A549 (cell line): ENCODE measurements around the gene CCDC120. TPM values are rescaled to one million over a fixed set of nuclear protein-coding genes. Genes with fewer than 3 reads are reported as not detected.

Experiments
- ATAC-seq, 2 experiments: fragments of 200-7000 bp in 1 of 2; fragments of >200 bp in 1 of 2; cut with Nextera tagmentation in 1 of 2; cut with Tn5 transposase in 1 of 2; 3 replicates each; pipeline versions ENCODE4 v1.8.0 to v1.9.1; 2018 to 2020; ENCODE audit warnings: mild to moderate bottlenecking in 1 of 2, moderate library complexity in 1 of 2
- CTCF ChIA-PET: fragments of 300-600 bp; sonication (Branson Sonifier 250); formaldehyde crosslinking; extraction: SDS; loops from one replicate; lab custom pipeline; 2021; ENCODE audit warnings: antibody characterized with exemption, inconsistent platforms; lab: Yijun Ruan, JAX
- POLR2A ChIA-PET: fragments of 350-600 bp; formaldehyde crosslinking; extraction: SDS; loops from one replicate; lab custom pipeline; 2021; ENCODE audit warnings: antibody characterized with exemption, inconsistent platforms; lab: Yijun Ruan, JAX
- DNase-seq, 2 experiments: peaks; one replicate each; pipeline versions ENCODE4 v3.0.0 to v3.0.0-alpha.2; 2011 to 2016; ENCODE audit warnings: low read depth in 1 of 2, low spot score in 1 of 2
- FAIRE-seq: peaks from 2 replicates; lab custom pipeline; 2011; peaks lifted over from hg19 to GRCh38; lab: Jason Lieb, UNC
- H3K27ac ChIP-seq, 2 experiments: fragments of >200 bp; sonication (Bioruptor Twin); formaldehyde crosslinking; 3 replicates each; pipeline ENCODE4 v1.5.1; 2016 to 2017
- H3K4me1 ChIP-seq: fragments of >200 bp; sonication (Bioruptor Twin); formaldehyde crosslinking; 3 replicates; pipeline ENCODE4 v1.6.1; 2016
- H3K4me2 ChIP-seq: fragments of >200 bp; sonication (Bioruptor Twin); formaldehyde crosslinking; 3 replicates; pipeline ENCODE4 v1.6.1; 2016
- H3K4me3 ChIP-seq: fragments of >200 bp; sonication (Bioruptor Twin); formaldehyde crosslinking; 3 replicates; pipeline ENCODE4 v1.5.1; 2016
- H3K9me3 ChIP-seq: fragments of >200 bp; sonication (Bioruptor Twin); formaldehyde crosslinking; 3 replicates; pipeline ENCODE4 v1.6.1; 2016
- CBX2 ChIP-seq: fragments of 200-600 bp; sonication (generic); IDR thresholded peaks from 2 replicates; pipeline ENCODE4 v1.6.1; 2016; ENCODE audit warnings: low read depth, mild to moderate bottlenecking, borderline replicate concordance
- CHD2 ChIP-seq: fragments of 150-350 bp; IDR thresholded peaks from 2 replicates; pipeline ENCODE4 v1.6.1; 2014; ENCODE audit warnings: low read length; ENCODE audit not compliant: partially characterized antibody
- CHD4 ChIP-seq: fragments of 200-600 bp; sonication (generic); IDR thresholded peaks from 2 replicates; pipeline ENCODE4 v1.6.1; 2016; ENCODE audit warnings: antibody characterized with exemption, mild to moderate bottlenecking, borderline replicate concordance
- EHF ChIP-seq: fragments of 250-450 bp; sonication (Bioruptor Pico); IDR thresholded peaks from 2 replicates; pipeline ENCODE4 v1.5.0; 2020; ENCODE audit warnings: mild to moderate bottlenecking
- EP300 ChIP-seq, 2 experiments: fragments of >200 bp; sonication (Bioruptor Twin); formaldehyde crosslinking; IDR thresholded peaks; 2 replicates in 1 of 2; 3 replicates in 1 of 2; pipeline ENCODE4 v1.6.1; 2016 to 2017
- FOSB ChIP-seq: fragments of 250-450 bp; sonication (Bioruptor Pico); IDR thresholded peaks from 2 replicates; pipeline ENCODE4 v1.5.0; 2020; ENCODE audit warnings: mild to moderate bottlenecking, moderate library complexity
- HDAC2 ChIP-seq: fragments of 200-600 bp; sonication (generic); IDR thresholded peaks from 2 replicates; pipeline ENCODE4 v1.6.1; 2016
- HOXA7 ChIP-seq: fragments of 250-450 bp; sonication (Bioruptor Pico); IDR thresholded peaks from 2 replicates; pipeline ENCODE4 v1.5.0; 2020; ENCODE audit warnings: mild to moderate bottlenecking, moderate library complexity
- HOXB13 ChIP-seq: fragments of 250-450 bp; sonication (Bioruptor Pico); IDR thresholded peaks from 2 replicates; pipeline ENCODE4 v1.5.0; 2020; ENCODE audit warnings: low read depth, mild to moderate bottlenecking, moderate library complexity
- JUN ChIP-seq, 2 experiments: fragments of >200 bp; sonication (Bioruptor Twin); formaldehyde crosslinking; IDR thresholded peaks; 2 replicates in 1 of 2; 3 replicates in 1 of 2; pipeline ENCODE4 v1.6.1; 2016 to 2017
- JUNB ChIP-seq: fragments of >200 bp; sonication (Bioruptor Twin); formaldehyde crosslinking; IDR thresholded peaks from 2 replicates; pipeline ENCODE4 v1.6.1; 2016
- KDM1A ChIP-seq: fragments of 200-600 bp; sonication (generic); IDR thresholded peaks from 2 replicates; pipeline ENCODE4 v1.6.1; 2016; ENCODE audit warnings: low read depth, mild to moderate bottlenecking
- MYC ChIP-seq: IDR thresholded peaks from 2 replicates; pipeline ENCODE4 v1.6.1; 2012; ENCODE audit warnings: mild to moderate bottlenecking, inconsistent platforms, low read length, improper control_type of control experiment, borderline replicate concordance
- NFE2L2 ChIP-seq: fragments of 150-350 bp; conservative IDR thresholded peaks from 2 replicates; pipeline ENCODE4 v1.6.1; 2014; ENCODE audit warnings: low read length
- NPAS2 ChIP-seq: fragments of 250-450 bp; sonication (Bioruptor Pico); IDR thresholded peaks from 2 replicates; pipeline ENCODE4 v1.8.0; 2022; ENCODE audit warnings: mild to moderate bottlenecking, moderate library complexity, borderline replicate concordance
- NR3C1 ChIP-seq: fragments of >200 bp; sonication (Bioruptor Twin); formaldehyde crosslinking; IDR thresholded peaks from 3 replicates; pipeline ENCODE4 v1.6.1; 2017
- POLR2AphosphoS2 ChIP-seq: conservative IDR thresholded peaks from 2 replicates; pipeline ENCODE4 v1.6.1; 2012; ENCODE audit warnings: low read length, improper control_type of control experiment, inconsistent platforms
- RARB ChIP-seq: fragments of 250-450 bp; sonication (Bioruptor Pico); IDR thresholded peaks from 2 replicates; pipeline ENCODE4 v1.8.0; 2021; ENCODE audit warnings: mild to moderate bottlenecking, moderate library complexity
- RNF2 ChIP-seq: fragments of 200-600 bp; sonication (generic); IDR thresholded peaks from 2 replicates; pipeline ENCODE4 v1.6.1; 2016; ENCODE audit warnings: low read depth, mild to moderate bottlenecking, antibody characterized with exemption, moderate library complexity, borderline replicate concordance
- TFCP2L1 ChIP-seq: fragments of 250-450 bp; sonication (Bioruptor Pico); IDR thresholded peaks from 2 replicates; pipeline ENCODE4 v1.5.0; 2021; ENCODE audit warnings: mild to moderate bottlenecking
- ZFP36 ChIP-seq: fragments of 450-650 bp; IDR thresholded peaks from 2 replicates; pipeline ENCODE4 v1.6.1; 2014; ENCODE audit warnings: borderline replicate concordance; ENCODE audit not compliant: partially characterized antibody
- ZSCAN20 ChIP-seq: fragments of 250-450 bp; sonication (Bioruptor Pico); IDR thresholded peaks from 2 replicates; pipeline ENCODE4 v1.8.0; 2022; ENCODE audit warnings: mild to moderate bottlenecking, moderate library complexity
- WGBS: methylation state at CpG from one replicate; pipeline ENCODE4 v1.1.6; 2017; ENCODE audit errors: missing lambda C conversion rate; 5-methylcytosine and 5-hydroxymethylcytosine counted together
- polyA plus RNA-seq, 4 experiments: library from polyadenylated mRNA; depleted of rRNA in 3 of 4; stranded (reverse); fragments of >200 nt; fragmentation: RNase III in 1 of 4; extraction: RNeasy Plus Mini Kit Qiagen cat#74134 plus additional on column Dnase treatment in 1 of 4; gene quantifications; 2 replicates in 3 of 4; 3 replicates in 1 of 4; pipeline ENCODE4 v1.2.3, GENCODE V29; 2011 to 2017
- TF ChIP-seq, protein P1 (sequence below): fragments of 450-650 bp; IDR thresholded peaks from 2 replicates; pipeline ENCODE4 v1.6.1; 2014; ENCODE audit warnings: antibody characterized with exemption
- TF ChIP-seq, protein P2 (sequence below): fragments of >200 bp; sonication (Bioruptor Twin); formaldehyde crosslinking; IDR thresholded peaks from 3 replicates; pipeline ENCODE4 v1.6.1; 2016
- TF ChIP-seq, protein P3 (sequence below): IDR thresholded peaks from 2 replicates; pipeline ENCODE4 v1.6.1; 2012
- TF ChIP-seq, protein P4 (sequence below): fragments of 250-450 bp; sonication (Bioruptor Pico); IDR thresholded peaks from 2 replicates; pipeline ENCODE4 v1.5.0; 2020; ENCODE audit warnings: low read depth, mild to moderate bottlenecking, moderate library complexity
- TF ChIP-seq, protein P5 (sequence below): fragments of >200 bp; sonication (Bioruptor Twin); formaldehyde crosslinking; IDR thresholded peaks from 3 replicates; pipeline ENCODE4 v1.5.1; 2016
- TF ChIP-seq, protein P6 (sequence below): fragments of 250-450 bp; sonication (Bioruptor Pico); IDR thresholded peaks from 2 replicates; pipeline ENCODE4 v1.5.0; 2021; ENCODE audit warnings: mild to moderate bottlenecking, moderate library complexity, borderline replicate concordance
- TF ChIP-seq, protein P7 (sequence below): fragments of 200-600 bp; sonication (generic); IDR thresholded peaks from 2 replicates; pipeline ENCODE4 v1.6.1; 2016; ENCODE audit warnings: antibody characterized with exemption, mild to moderate bottlenecking, moderate library complexity

CCDC120 gene
- polyA plus RNA-seq, 2 of the 4 experiments (the other 2 are of a cell fraction): 1.6 to 4.1 TPM

GRCh38 chrX:49063715-49064114 lies 4.9 kb downstream of the CCDC120 start:
- H3K27ac ChIP-seq: no peak overlapping the region
- ATAC-seq (no peak), FAIRE-seq (no peak), DNase-seq (no peak)
- no peaks in the 10 kb centered on the region; the same call in 2 of the 3 replicates for H3K4me1 ChIP-seq
- ChIA-PET POLR2A (no interaction called here), CTCF (no interaction called here)
- H3K4me3 ChIP-seq: no peak overlapping the region
- H3K9me3 ChIP-seq: no peaks in the 10 kb centered on the region
- no peak overlapping the region for H3K4me2 ChIP-seq
- no peak for TF ChIP-seq TFCP2L1 (CRISPR knock-in tag)
- TF ChIP-seq KDM1A: no peak
- no peak for TF ChIP-seq EHF
- TF ChIP-seq, protein P1, sequence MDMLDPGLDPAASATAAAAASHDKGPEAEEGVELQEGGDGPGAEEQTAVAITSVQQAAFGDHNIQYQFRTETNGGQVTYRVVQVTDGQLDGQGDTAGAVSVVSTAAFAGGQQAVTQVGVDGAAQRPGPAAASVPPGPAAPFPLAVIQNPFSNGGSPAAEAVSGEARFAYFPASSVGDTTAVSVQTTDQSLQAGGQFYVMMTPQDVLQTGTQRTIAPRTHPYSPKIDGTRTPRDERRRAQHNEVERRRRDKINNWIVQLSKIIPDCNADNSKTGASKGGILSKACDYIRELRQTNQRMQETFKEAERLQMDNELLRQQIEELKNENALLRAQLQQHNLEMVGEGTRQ: no peak
- no peak for TF ChIP-seq ZSCAN20 (CRISPR knock-in tag)
- TF ChIP-seq, protein P2, sequence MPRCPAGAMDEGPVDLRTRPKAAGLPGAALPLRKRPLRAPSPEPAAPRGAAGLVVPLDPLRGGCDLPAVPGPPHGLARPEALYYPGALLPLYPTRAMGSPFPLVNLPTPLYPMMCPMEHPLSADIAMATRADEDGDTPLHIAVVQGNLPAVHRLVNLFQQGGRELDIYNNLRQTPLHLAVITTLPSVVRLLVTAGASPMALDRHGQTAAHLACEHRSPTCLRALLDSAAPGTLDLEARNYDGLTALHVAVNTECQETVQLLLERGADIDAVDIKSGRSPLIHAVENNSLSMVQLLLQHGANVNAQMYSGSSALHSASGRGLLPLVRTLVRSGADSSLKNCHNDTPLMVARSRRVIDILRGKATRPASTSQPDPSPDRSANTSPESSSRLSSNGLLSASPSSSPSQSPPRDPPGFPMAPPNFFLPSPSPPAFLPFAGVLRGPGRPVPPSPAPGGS: no peak
- no peak for TF ChIP-seq CHD2
- TF ChIP-seq NFE2L2: no peak
- TF ChIP-seq FOSB (CRISPR knock-in tag): no peak
- no peak for TF ChIP-seq RARB
- no peak for TF ChIP-seq JUN (IDR thresholded peaks at IDR 0.05)
- no peak for TF ChIP-seq HDAC2
- TF ChIP-seq NPAS2 (CRISPR knock-in tag): no peak
- TF ChIP-seq, protein P3, sequence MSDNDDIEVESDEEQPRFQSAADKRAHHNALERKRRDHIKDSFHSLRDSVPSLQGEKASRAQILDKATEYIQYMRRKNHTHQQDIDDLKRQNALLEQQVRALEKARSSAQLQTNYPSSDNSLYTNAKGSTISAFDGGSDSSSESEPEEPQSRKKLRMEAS: no peak
- no peak for TF ChIP-seq MYC
- 100% methylated on average over 2 of the region's 9 CpGs for WGBS

GRCh38 chrX:49064303-49064702 lies 5.5 kb downstream of the CCDC120 start:
- DNase-seq: no peak
- ChIA-PET POLR2A (no interaction called here), CTCF (no interaction called here)
- no peak overlapping the region for H3K4me3 ChIP-seq
- H3K4me1 ChIP-seq: no peaks in the 10 kb centered on the region; the same call in 2 of the 3 replicates
- H3K27ac ChIP-seq: no peak overlapping the region
- 80% methylated on average over 2 of the region's 20 CpGs for WGBS
- no peak overlapping the region for H3K4me2 ChIP-seq
- no peak for ATAC-seq
- no peaks in the 10 kb centered on the region for H3K9me3 ChIP-seq
- no peak for FAIRE-seq
- no peak for TF ChIP-seq RNF2
- no peak for TF ChIP-seq CHD2
- no peak for TF ChIP-seq ZFP36
- TF ChIP-seq POLR2AphosphoS2: no peak
- TF ChIP-seq EP300 (IDR thresholded peaks at IDR 0.05): no peak
- TF ChIP-seq CBX2: no peak
- no peak for TF ChIP-seq NR3C1
- TF ChIP-seq MYC: no peak
- TF ChIP-seq KDM1A: no peak
- no peak for TF ChIP-seq CHD4
- TF ChIP-seq, protein P4, sequence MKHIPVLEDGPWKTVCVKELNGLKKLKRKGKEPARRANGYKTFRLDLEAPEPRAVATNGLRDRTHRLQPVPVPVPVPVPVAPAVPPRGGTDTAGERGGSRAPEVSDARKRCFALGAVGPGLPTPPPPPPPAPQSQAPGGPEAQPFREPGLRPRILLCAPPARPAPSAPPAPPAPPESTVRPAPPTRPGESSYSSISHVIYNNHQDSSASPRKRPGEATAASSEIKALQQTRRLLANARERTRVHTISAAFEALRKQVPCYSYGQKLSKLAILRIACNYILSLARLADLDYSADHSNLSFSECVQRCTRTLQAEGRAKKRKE (CRISPR knock-in tag): no peak
- no peak for TF ChIP-seq HOXA7 (CRISPR knock-in tag)
- TF ChIP-seq, protein P5, sequence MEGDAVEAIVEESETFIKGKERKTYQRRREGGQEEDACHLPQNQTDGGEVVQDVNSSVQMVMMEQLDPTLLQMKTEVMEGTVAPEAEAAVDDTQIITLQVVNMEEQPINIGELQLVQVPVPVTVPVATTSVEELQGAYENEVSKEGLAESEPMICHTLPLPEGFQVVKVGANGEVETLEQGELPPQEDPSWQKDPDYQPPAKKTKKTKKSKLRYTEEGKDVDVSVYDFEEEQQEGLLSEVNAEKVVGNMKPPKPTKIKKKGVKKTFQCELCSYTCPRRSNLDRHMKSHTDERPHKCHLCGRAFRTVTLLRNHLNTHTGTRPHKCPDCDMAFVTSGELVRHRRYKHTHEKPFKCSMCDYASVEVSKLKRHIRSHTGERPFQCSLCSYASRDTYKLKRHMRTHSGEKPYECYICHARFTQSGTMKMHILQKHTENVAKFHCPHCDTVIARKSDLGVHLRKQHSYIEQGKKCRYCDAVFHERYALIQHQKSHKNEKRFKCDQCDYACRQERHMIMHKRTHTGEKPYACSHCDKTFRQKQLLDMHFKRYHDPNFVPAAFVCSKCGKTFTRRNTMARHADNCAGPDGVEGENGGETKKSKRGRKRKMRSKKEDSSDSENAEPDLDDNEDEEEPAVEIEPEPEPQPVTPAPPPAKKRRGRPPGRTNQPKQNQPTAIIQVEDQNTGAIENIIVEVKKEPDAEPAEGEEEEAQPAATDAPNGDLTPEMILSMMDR: no peak
- TF ChIP-seq JUNB: no peak
- TF ChIP-seq, protein P6, sequence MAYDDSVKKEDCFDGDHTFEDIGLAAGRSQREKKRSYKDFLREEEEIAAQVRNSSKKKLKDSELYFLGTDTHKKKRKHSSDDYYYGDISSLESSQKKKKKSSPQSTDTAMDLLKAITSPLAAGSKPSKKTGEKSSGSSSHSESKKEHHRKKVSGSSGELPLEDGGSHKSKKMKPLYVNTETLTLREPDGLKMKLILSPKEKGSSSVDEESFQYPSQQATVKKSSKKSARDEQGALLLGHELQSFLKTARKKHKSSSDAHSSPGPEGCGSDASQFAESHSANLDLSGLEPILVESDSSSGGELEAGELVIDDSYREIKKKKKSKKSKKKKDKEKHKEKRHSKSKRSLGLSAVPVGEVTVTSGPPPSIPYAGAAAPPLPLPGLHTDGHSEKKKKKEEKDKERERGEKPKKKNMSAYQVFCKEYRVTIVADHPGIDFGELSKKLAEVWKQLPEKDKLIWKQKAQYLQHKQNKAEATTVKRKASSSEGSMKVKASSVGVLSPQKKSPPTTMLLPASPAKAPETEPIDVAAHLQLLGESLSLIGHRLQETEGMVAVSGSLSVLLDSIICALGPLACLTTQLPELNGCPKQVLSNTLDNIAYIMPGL: no peak
- no peak for TF ChIP-seq HOXB13
- TF ChIP-seq, protein P7, sequence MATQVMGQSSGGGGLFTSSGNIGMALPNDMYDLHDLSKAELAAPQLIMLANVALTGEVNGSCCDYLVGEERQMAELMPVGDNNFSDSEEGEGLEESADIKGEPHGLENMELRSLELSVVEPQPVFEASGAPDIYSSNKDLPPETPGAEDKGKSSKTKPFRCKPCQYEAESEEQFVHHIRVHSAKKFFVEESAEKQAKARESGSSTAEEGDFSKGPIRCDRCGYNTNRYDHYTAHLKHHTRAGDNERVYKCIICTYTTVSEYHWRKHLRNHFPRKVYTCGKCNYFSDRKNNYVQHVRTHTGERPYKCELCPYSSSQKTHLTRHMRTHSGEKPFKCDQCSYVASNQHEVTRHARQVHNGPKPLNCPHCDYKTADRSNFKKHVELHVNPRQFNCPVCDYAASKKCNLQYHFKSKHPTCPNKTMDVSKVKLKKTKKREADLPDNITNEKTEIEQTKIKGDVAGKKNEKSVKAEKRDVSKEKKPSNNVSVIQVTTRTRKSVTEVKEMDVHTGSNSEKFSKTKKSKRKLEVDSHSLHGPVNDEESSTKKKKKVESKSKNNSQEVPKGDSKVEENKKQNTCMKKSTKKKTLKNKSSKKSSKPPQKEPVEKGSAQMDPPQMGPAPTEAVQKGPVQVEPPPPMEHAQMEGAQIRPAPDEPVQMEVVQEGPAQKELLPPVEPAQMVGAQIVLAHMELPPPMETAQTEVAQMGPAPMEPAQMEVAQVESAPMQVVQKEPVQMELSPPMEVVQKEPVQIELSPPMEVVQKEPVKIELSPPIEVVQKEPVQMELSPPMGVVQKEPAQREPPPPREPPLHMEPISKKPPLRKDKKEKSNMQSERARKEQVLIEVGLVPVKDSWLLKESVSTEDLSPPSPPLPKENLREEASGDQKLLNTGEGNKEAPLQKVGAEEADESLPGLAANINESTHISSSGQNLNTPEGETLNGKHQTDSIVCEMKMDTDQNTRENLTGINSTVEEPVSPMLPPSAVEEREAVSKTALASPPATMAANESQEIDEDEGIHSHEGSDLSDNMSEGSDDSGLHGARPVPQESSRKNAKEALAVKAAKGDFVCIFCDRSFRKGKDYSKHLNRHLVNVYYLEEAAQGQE: no peak
